Breast epithelium (tissue), 3 donors: ENCODE results near the gene SLC12A4.

Experiments used
- CTCF ChIP-seq, 3 donors: fragments of 450-650 bp; IDR thresholded peaks; one replicate each; pipeline ENCODE4 v1.5.1; 2016 to 2017; ENCODE audit warnings: antibody characterized with exemption in 3 of 3, mild to moderate bottlenecking in 3 of 3, moderate library complexity in 3 of 3
- POLR2A ChIP-seq: fragments of 450-650 bp; IDR thresholded peaks from one replicate; pipeline ENCODE4 v1.6.1; 2016; ENCODE audit warnings: antibody characterized with exemption, mild to moderate bottlenecking, moderate library complexity

- TF ChIP-seq CTCF (IDR thresholded peaks at IDR 0.05) (no peak), POLR2A (no peak)
Observed at GRCh38 chr16:67992661-67993206, 24.3 kb upstream of the SLC12A4 start.
